ENCODE results near the gene SMG6.
A peak's percentile ranks its signal among the peaks of the same experiment; 100 is the strongest.

The SMG6 gene

GRCh38 chr17:2084766-2085647 is 218.6 kb downstream of the SMG6 start:
- H3K27ac Mint-ChIP-seq = no peak overlapping the region
- peaks cover 46% of the 10 kb centered on the region for H3K36me3 Mint-ChIP-seq (ENCODE audit: low read depth)
- no peak overlapping the region for H3K4me3 Mint-ChIP-seq
- H3K27me3 Mint-ChIP-seq = no peaks in the 10 kb centered on the region
- H3K9me3 Mint-ChIP-seq = no peaks in the 10 kb centered on the region
- peaks cover 51% of the 10 kb centered on the region for H3K4me1 Mint-ChIP-seq (ENCODE audit: low read depth)

GRCh38 chr17:2084036-2084765 is 219.4 kb downstream of the SMG6 start:
- Mint-ChIP-seq H3K9me3 (no peaks in the 10 kb centered on the region), H3K27ac (no peak overlapping the region), H3K36me3 (ENCODE audit: low read depth) (peaks cover 54% of the 10 kb centered on the region), H3K4me3 (no peak overlapping the region), H3K27me3 (no peaks in the 10 kb centered on the region), H3K4me1 (ENCODE audit: low read depth) (peaks cover 43% of the 10 kb centered on the region)

GRCh38 chr17:2083613-2084035 is 220.0 kb downstream of the SMG6 start:
- Mint-ChIP-seq H3K9me3 (no peaks in the 10 kb centered on the region), H3K27me3 (no peaks in the 10 kb centered on the region), H3K4me3 (no peak overlapping the region), H3K4me1 (ENCODE audit: low read depth) (peaks cover 38% of the 10 kb centered on the region), H3K27ac (no peak overlapping the region), H3K36me3 (ENCODE audit: low read depth) (peaks cover 58% of the 10 kb centered on the region)

- peaks cover 61% of the 10 kb centered on the region for H3K36me3 Mint-ChIP-seq (ENCODE audit: low read depth)
Measured at GRCh38 chr17:2082003-2082781, 221.4 kb downstream of the SMG6 start.

GRCh38 chr17:2081564-2081963 is 222.0 kb downstream of the SMG6 start:
- no peaks in the 10 kb centered on the region for H3K9me3 Mint-ChIP-seq
- H3K36me3 Mint-ChIP-seq (ENCODE audit: low read depth) = peaks cover 65% of the 10 kb centered on the region
- no peak overlapping the region for H3K27ac Mint-ChIP-seq
- peaks cover 17% of the 10 kb centered on the region for H3K4me1 Mint-ChIP-seq (ENCODE audit: low read depth)
- no peak overlapping the region for H3K4me3 Mint-ChIP-seq
- no peaks in the 10 kb centered on the region for H3K27me3 Mint-ChIP-seq

More at GRCh38 chr17:2082003-2082781, 221.4 kb downstream of the SMG6 start:
- Mint-ChIP-seq H3K27ac (no peak overlapping the region), H3K27me3 (no peaks in the 10 kb centered on the region), H3K4me3 (no peak overlapping the region), H3K9me3 (no peaks in the 10 kb centered on the region), H3K4me1 (ENCODE audit: low read depth) (peaks cover 23% of the 10 kb centered on the region)

GRCh38 chr17:2077040-2077439 is 226.5 kb downstream of the SMG6 start:
- H3K27me3 Mint-ChIP-seq = no peaks in the 10 kb centered on the region
- no peak overlapping the region for H3K4me3 Mint-ChIP-seq
- H3K9me3 Mint-ChIP-seq = no peaks in the 10 kb centered on the region
- no peak overlapping the region for H3K27ac Mint-ChIP-seq
- H3K36me3 Mint-ChIP-seq (ENCODE audit: low read depth) = peaks cover 52% of the 10 kb centered on the region
- peaks cover 16% of the 10 kb centered on the region for H3K4me1 Mint-ChIP-seq (ENCODE audit: low read depth)

GRCh38 chr17:2076087-2076984 is 227.2 kb downstream of the SMG6 start:
- Mint-ChIP-seq H3K27ac (no peak overlapping the region), H3K27me3 (no peaks in the 10 kb centered on the region), H3K36me3 (ENCODE audit: low read depth) (peaks cover 54% of the 10 kb centered on the region), H3K9me3 (no peaks in the 10 kb centered on the region), H3K4me3 (no peak overlapping the region), H3K4me1 (ENCODE audit: low read depth) (peaks cover 13% of the 10 kb centered on the region)

GRCh38 chr17:2075336-2076086 is 228.1 kb downstream of the SMG6 start:
- Mint-ChIP-seq H3K36me3 (ENCODE audit: low read depth) (peaks cover 59% of the 10 kb centered on the region), H3K27ac (no peak overlapping the region), H3K4me1 (ENCODE audit: low read depth) (peaks cover 21% of the 10 kb centered on the region), H3K9me3 (no peaks in the 10 kb centered on the region), H3K27me3 (no peaks in the 10 kb centered on the region), H3K4me3 (no peak overlapping the region)

- H3K4me3 Mint-ChIP-seq = no peak overlapping the region
- H3K9me3 Mint-ChIP-seq = no peaks in the 10 kb centered on the region
- no peak overlapping the region for H3K27ac Mint-ChIP-seq
- H3K27me3 Mint-ChIP-seq = no peaks in the 10 kb centered on the region
- peaks cover 58% of the 10 kb centered on the region for H3K36me3 Mint-ChIP-seq (ENCODE audit: low read depth)
- peaks cover 27% of the 10 kb centered on the region for H3K4me1 Mint-ChIP-seq (ENCODE audit: low read depth)
Measured at GRCh38 chr17:2074919-2075318, 228.7 kb downstream of the SMG6 start.

GRCh38 chr17:2071455-2072281 is 231.9 kb downstream of the SMG6 start:
- no peak overlapping the region for H3K4me3 Mint-ChIP-seq
- H3K36me3 Mint-ChIP-seq (ENCODE audit: low read depth) = peaks cover 58% of the 10 kb centered on the region
- H3K4me1 Mint-ChIP-seq (ENCODE audit: low read depth) = peaks cover 45% of the 10 kb centered on the region
- H3K9me3 Mint-ChIP-seq = no peaks in the 10 kb centered on the region
- H3K27me3 Mint-ChIP-seq = no peaks in the 10 kb centered on the region
- no peak overlapping the region for H3K27ac Mint-ChIP-seq

- Mint-ChIP-seq H3K4me1 (ENCODE audit: low read depth) (peaks cover 40% of the 10 kb centered on the region), H3K27ac (peak overlapping the region; percentile 47), H3K4me3 (no peak overlapping the region), H3K36me3 (ENCODE audit: low read depth) (peaks cover 53% of the 10 kb centered on the region), H3K27me3 (no peaks in the 10 kb centered on the region), H3K9me3 (no peaks in the 10 kb centered on the region)
Measured at GRCh38 chr17:2071024-2071385, 232.6 kb downstream of the SMG6 start.

GRCh38 chr17:2070241-2071023 is 233.2 kb downstream of the SMG6 start:
- Mint-ChIP-seq H3K9me3 (no peaks in the 10 kb centered on the region), H3K27ac (peak overlapping the region; percentile 83), H3K4me3 (peak overlapping the region; percentile 54), H3K36me3 (ENCODE audit: low read depth) (peaks cover 56% of the 10 kb centered on the region), H3K4me1 (ENCODE audit: low read depth) (peaks cover 37% of the 10 kb centered on the region), H3K27me3 (no peaks in the 10 kb centered on the region)
